Neural progenitor cell (in vitro differentiated cells): ENCODE measurements around the gene TRMT1L. TPM values are rescaled to one million over a fixed set of nuclear protein-coding genes. Genes with fewer than 3 reads are reported as not detected.

Experiments used
- DNase-seq: peaks from one replicate; pipeline ENCODE4 v3.0.0-alpha.2; 2016; ENCODE audit warnings: low spot score
- H2AFZ ChIP-seq: fragments of 200-600 bp; sonication (generic); replicated peaks from 2 replicates; pipeline ENCODE4 v1.6.1; 2016; ENCODE audit warnings: antibody characterized with exemption
- H3F3A ChIP-seq: fragments of 200-600 bp; sonication (generic); 2 replicates; pipeline ENCODE4 v1.6.1; 2016; ENCODE audit warnings: antibody characterized with exemption, low read depth
- H3K27ac ChIP-seq: fragments of 200-600 bp; sonication (generic); 2 replicates; pipeline ENCODE4 v1.5.1; 2016; ENCODE audit warnings: mild to moderate bottlenecking
- H3K27me3 ChIP-seq: fragments of 200-600 bp; sonication (generic); 2 replicates; pipeline ENCODE4 v1.6.1; 2016; ENCODE audit warnings: mild to moderate bottlenecking, moderate library complexity
- H3K36me3 ChIP-seq: fragments of 200-600 bp; sonication (generic); 2 replicates; pipeline ENCODE4 v1.5.1; 2016
- H3K4me1 ChIP-seq: fragments of 200-600 bp; sonication (generic); 2 replicates; pipeline ENCODE4 v1.6.1; 2016; ENCODE audit warnings: mixed run types
- H3K4me2 ChIP-seq: fragments of 200-600 bp; sonication (generic); 2 replicates; pipeline ENCODE4 v1.6.1; 2016
- H3K4me3 ChIP-seq: fragments of 200-600 bp; sonication (generic); 2 replicates; pipeline ENCODE4 v1.5.1; 2016
- H3K79me2 ChIP-seq: fragments of 200-600 bp; sonication (generic); 2 replicates; pipeline ENCODE4 v1.6.1; 2016; ENCODE audit warnings: low read depth
- H3K9ac ChIP-seq: fragments of 200-600 bp; sonication (generic); 2 replicates; pipeline ENCODE4 v1.6.1; 2016
- H3K9me3 ChIP-seq: fragments of 200-600 bp; sonication (generic); 2 replicates; pipeline ENCODE4 v1.5.1; 2016; ENCODE audit warnings: low read depth
- H4K20me1 ChIP-seq: fragments of 200-600 bp; sonication (generic); 2 replicates; pipeline ENCODE4 v1.6.1; 2016; ENCODE audit warnings: low read depth
- H3K27ac Mint-ChIP-seq: 3 replicates; pipeline ENCODE4 v1.8.0; 2021; ENCODE audit warnings: mixed read lengths
- H3K27me3 Mint-ChIP-seq: 2 replicates; pipeline ENCODE4 v1.8.0; 2022; ENCODE audit warnings: low read depth, mild to moderate bottlenecking, inconsistent platforms, moderate library complexity, mixed read lengths; ENCODE audit not compliant: insufficient read depth
- H3K36me3 Mint-ChIP-seq: 3 replicates; pipeline ENCODE4 v1.8.0; 2021; ENCODE audit warnings: mixed read lengths
- H3K4me1 Mint-ChIP-seq: 3 replicates; pipeline ENCODE4 v1.8.0; 2021; ENCODE audit warnings: mixed read lengths
- H3K4me3 Mint-ChIP-seq: 3 replicates; pipeline ENCODE4 v1.8.0; 2021; ENCODE audit warnings: mild to moderate bottlenecking, moderate library complexity, mixed read lengths
- H3K9me3 Mint-ChIP-seq: 3 replicates; pipeline ENCODE4 v1.8.0; 2020; ENCODE audit warnings: mixed read lengths
- EZH2 ChIP-seq: fragments of 200-600 bp; sonication (generic); IDR thresholded peaks from 2 replicates; pipeline ENCODE4 v1.6.1; 2017; ENCODE audit warnings: antibody characterized with exemption, mild to moderate bottlenecking, moderate library complexity
- EZH2phosphoT487 ChIP-seq: fragments of 200-600 bp; sonication (generic); IDR thresholded peaks from 2 replicates; pipeline ENCODE4 v1.6.1; 2017; ENCODE audit warnings: antibody characterized with exemption
- total RNA-seq: library from RNA; depleted of rRNA; stranded (reverse); fragments of >200 nt; gene quantifications from 2 replicates; pipeline ENCODE4 v1.2.3, GENCODE V29; 2015; ENCODE audit warnings: low replicate concordance
- TF ChIP-seq, protein P1 (sequence below): fragments of 200-600 bp; sonication (generic); IDR thresholded peaks from 2 replicates; pipeline ENCODE4 v1.5.1; 2017; ENCODE audit warnings: antibody characterized with exemption, mild to moderate bottlenecking

Gene TRMT1L
- total RNA-seq, 1 donor from 2014 or later, result 58.9 TPM

- Histone ChIP-seq H4K20me1 (peaks cover 17% of the 10 kb centered on the region), H3K9me3 (no peaks in the 10 kb centered on the region)
These were observed 72.9 kb downstream of the TRMT1L start for GRCh38 chr1:185083818-185084217.

DNA sequence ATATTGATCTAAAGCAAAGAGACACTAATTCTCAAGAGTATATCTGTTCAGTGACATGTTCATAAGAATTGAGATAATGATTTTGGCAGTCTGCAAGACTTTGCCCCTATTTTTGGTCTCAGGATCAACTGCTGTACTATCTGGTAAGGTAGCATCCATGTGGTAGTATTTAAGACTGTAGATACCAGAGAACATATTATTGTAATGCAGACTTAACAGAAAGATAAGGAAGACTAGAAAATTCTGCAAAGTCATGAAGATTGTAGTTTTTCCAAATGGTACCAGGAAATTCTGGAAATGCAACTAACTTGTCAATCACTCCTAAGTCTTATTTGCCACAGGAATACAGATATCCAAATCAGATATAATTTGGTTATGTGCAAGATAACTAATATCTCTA is 76.3 kb downstream of the TRMT1L start:
- Mint-ChIP-seq H3K36me3 (peaks cover 50% of the 10 kb centered on the region), H3K9me3 (peaks cover 71% of the 10 kb centered on the region), H3K27me3 (no peaks in the 10 kb centered on the region), H3K4me1 (no peaks in the 10 kb centered on the region), H3K27ac (no peak overlapping the region), H3K4me3 (no peak overlapping the region)
- no peak for DNase-seq
- TF ChIP-seq EZH2 (no peak), EZH2phosphoT487 (no peak)
- TF ChIP-seq, protein P1, sequence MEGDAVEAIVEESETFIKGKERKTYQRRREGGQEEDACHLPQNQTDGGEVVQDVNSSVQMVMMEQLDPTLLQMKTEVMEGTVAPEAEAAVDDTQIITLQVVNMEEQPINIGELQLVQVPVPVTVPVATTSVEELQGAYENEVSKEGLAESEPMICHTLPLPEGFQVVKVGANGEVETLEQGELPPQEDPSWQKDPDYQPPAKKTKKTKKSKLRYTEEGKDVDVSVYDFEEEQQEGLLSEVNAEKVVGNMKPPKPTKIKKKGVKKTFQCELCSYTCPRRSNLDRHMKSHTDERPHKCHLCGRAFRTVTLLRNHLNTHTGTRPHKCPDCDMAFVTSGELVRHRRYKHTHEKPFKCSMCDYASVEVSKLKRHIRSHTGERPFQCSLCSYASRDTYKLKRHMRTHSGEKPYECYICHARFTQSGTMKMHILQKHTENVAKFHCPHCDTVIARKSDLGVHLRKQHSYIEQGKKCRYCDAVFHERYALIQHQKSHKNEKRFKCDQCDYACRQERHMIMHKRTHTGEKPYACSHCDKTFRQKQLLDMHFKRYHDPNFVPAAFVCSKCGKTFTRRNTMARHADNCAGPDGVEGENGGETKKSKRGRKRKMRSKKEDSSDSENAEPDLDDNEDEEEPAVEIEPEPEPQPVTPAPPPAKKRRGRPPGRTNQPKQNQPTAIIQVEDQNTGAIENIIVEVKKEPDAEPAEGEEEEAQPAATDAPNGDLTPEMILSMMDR, result no peak
- H3K27me3 ChIP-seq, result no peaks in the 10 kb centered on the region
- H3F3A ChIP-seq, result no peaks in the 10 kb centered on the region
- H3K4me2 ChIP-seq, result no peak overlapping the region
- H3K36me3 ChIP-seq, result peaks cover 4% of the 10 kb centered on the region
- no peak overlapping the region for H3K27ac ChIP-seq
- H2AFZ ChIP-seq, result no peak overlapping the region
- peaks cover 24% of the 10 kb centered on the region for H4K20me1 ChIP-seq
- H3K79me2 ChIP-seq, result peaks cover 100% of the 10 kb centered on the region
- H3K4me1 ChIP-seq, result no peaks in the 10 kb centered on the region
- H3K9me3 ChIP-seq, result no peaks in the 10 kb centered on the region
- no peak overlapping the region for H3K9ac ChIP-seq
- no peak overlapping the region for H3K4me3 ChIP-seq

More at GRCh38 chr1:185083818-185084217, 72.9 kb downstream of the TRMT1L start:
- H3K79me2 ChIP-seq, result peaks cover 99% of the 10 kb centered on the region
- H3K4me2 ChIP-seq, result no peak overlapping the region
- no peak overlapping the region for H3K27ac ChIP-seq
- Mint-ChIP-seq H3K36me3 (peaks cover 63% of the 10 kb centered on the region), H3K27ac (no peak overlapping the region), H3K4me1 (no peaks in the 10 kb centered on the region), H3K27me3 (no peaks in the 10 kb centered on the region), H3K9me3 (peaks cover 58% of the 10 kb centered on the region), H3K4me3 (no peak overlapping the region)
- no peaks in the 10 kb centered on the region for H3F3A ChIP-seq
- H3K4me1 ChIP-seq, result no peaks in the 10 kb centered on the region
- H3K9ac ChIP-seq, result no peak overlapping the region
- H3K27me3 ChIP-seq, result no peaks in the 10 kb centered on the region
- H3K36me3 ChIP-seq, result peaks cover 10% of the 10 kb centered on the region
- no peak overlapping the region for H3K4me3 ChIP-seq
- DNase-seq, result no peak
- TF ChIP-seq EZH2 (no peak), EZH2phosphoT487 (no peak)
- TF ChIP-seq, protein P1, result no peak
- H2AFZ ChIP-seq, result no peak overlapping the region

GRCh38 chr1:185077374-185077773 is 79.4 kb downstream of the TRMT1L start:
- DNase-seq, result no peak
- Mint-ChIP-seq H3K9me3 (peaks cover 65% of the 10 kb centered on the region), H3K36me3 (peaks cover 49% of the 10 kb centered on the region), H3K4me1 (no peaks in the 10 kb centered on the region), H3K4me3 (no peak overlapping the region), H3K27ac (no peak overlapping the region), H3K27me3 (no peaks in the 10 kb centered on the region)
- Histone ChIP-seq H3K27ac (no peak overlapping the region), H3K79me2 (peaks cover 100% of the 10 kb centered on the region), H4K20me1 (peaks cover 14% of the 10 kb centered on the region), H3K9ac (no peak overlapping the region), H2AFZ (no peak overlapping the region), H3K4me1 (no peaks in the 10 kb centered on the region), H3F3A (no peaks in the 10 kb centered on the region), H3K4me2 (no peak overlapping the region), H3K4me3 (no peak overlapping the region), H3K9me3 (no peaks in the 10 kb centered on the region), H3K36me3 (peaks cover 4% of the 10 kb centered on the region), H3K27me3 (no peaks in the 10 kb centered on the region)
- no peak for TF ChIP-seq EZH2
- TF ChIP-seq, protein P1, result no peak
- no peak for TF ChIP-seq EZH2phosphoT487
